IMR-90 (cell line): Measurements from ENCODE around the gene ZNF157. TPM values are rescaled to one million over a fixed set of nuclear protein-coding genes. Genes with fewer than 3 reads are reported as not detected.

ENCODE experiments used
- ATAC-seq: fragments of 200-7000 bp; cut with Tn5 transposase; 2 replicates; pipeline ENCODE4 v1.9.1; 2020; ENCODE audit warnings: low read depth, mild to moderate bottlenecking, moderate library complexity
- Bru-seq: library from RNA; stranded (reverse); fragments of 400-500 nt; gene quantifications from one replicate; lab custom pipeline; 2021; lab: Mats Ljungman, UMichigan
- BruChase-seq, 2 experiments: library from RNA; stranded (reverse); fragments of 400-500 nt; gene quantifications; one replicate each; lab custom pipeline; 2021; lab: Mats Ljungman, UMichigan
- BruUV-seq: library from RNA; stranded (reverse); fragments of 400-500 nt; replicated peaks from 2 replicates; lab custom pipeline; 2021; lab: Mats Ljungman, UMichigan
- CTCF ChIA-PET: fragments of 300-600 bp; formaldehyde crosslinking; extraction: SDS; loops from one replicate; lab custom pipeline; 2021; ENCODE audit warnings: antibody characterized with exemption; lab: Yijun Ruan, JAX
- POLR2A ChIA-PET: fragments of 300-600 bp; sonication (Branson Sonifier 250); formaldehyde crosslinking; loops from one replicate; lab custom pipeline; 2022; ENCODE audit warnings: antibody characterized with exemption; ENCODE audit not compliant: unreplicated experiment; lab: Charles Lee
- DNase-seq: peaks from one replicate; pipeline ENCODE4 v3.0.0; 2013
- H2AFZ ChIP-seq: replicated peaks from 2 replicates; pipeline ENCODE3; 2013; ENCODE audit warnings: low read length, mild to moderate bottlenecking; ENCODE audit not compliant: poor library complexity
- H2AK5ac ChIP-seq: 2 replicates; pipeline ENCODE4 v1.6.1; 2013; ENCODE audit warnings: low read depth, low read length, inconsistent platforms
- H2AK9ac ChIP-seq: replicated peaks from 2 replicates; pipeline ENCODE3; 2013; ENCODE audit warnings: mild to moderate bottlenecking, low read depth, low read length, moderate library complexity; ENCODE audit not compliant: poor library complexity
- H2BK120ac ChIP-seq: 2 replicates; pipeline ENCODE4 v1.6.1; 2013; ENCODE audit warnings: low read depth, low read length, inconsistent platforms
- H2BK15ac ChIP-seq: 3 replicates; pipeline ENCODE4 v1.6.1; 2013; ENCODE audit warnings: low read depth, low read length, inconsistent platforms
- H2BK20ac ChIP-seq: 2 replicates; pipeline ENCODE4 v1.6.1; 2013; ENCODE audit warnings: low read depth, mild to moderate bottlenecking, inconsistent platforms, low read length, moderate library complexity
- H2BK5ac ChIP-seq: 2 replicates; pipeline ENCODE4 v1.6.1; 2013; ENCODE audit warnings: mild to moderate bottlenecking, low read depth, low read length, inconsistent platforms; ENCODE audit not compliant: poor library complexity, severe bottlenecking
- H3K14ac ChIP-seq: replicated peaks from 2 replicates; pipeline ENCODE4 v1.6.1; 2013; ENCODE audit warnings: low read depth, low read length, inconsistent platforms
- H3K18ac ChIP-seq: 2 replicates; pipeline ENCODE4 v1.6.1; 2013; ENCODE audit warnings: low read depth, low read length, control low read depth
- H3K23ac ChIP-seq: 2 replicates; pipeline ENCODE4 v1.6.1; 2013; ENCODE audit warnings: low read depth, low read length, inconsistent platforms
- H3K27ac ChIP-seq: 2 replicates; pipeline ENCODE4 v1.5.1; 2013; ENCODE audit warnings: mild to moderate bottlenecking, control low read depth, low read length; ENCODE audit not compliant: insufficient read depth
- H3K27me3 ChIP-seq: 2 replicates; pipeline ENCODE4 v1.6.1; 2013; ENCODE audit warnings: low read length; ENCODE audit not compliant: control insufficient read depth, insufficient read depth
- H3K36me3 ChIP-seq: 2 replicates; pipeline ENCODE4 v1.6.1; 2013; ENCODE audit warnings: low read length, mixed read lengths; ENCODE audit not compliant: control insufficient read depth, insufficient read depth
- H3K4ac ChIP-seq: 2 replicates; pipeline ENCODE4 v1.6.1; 2013; ENCODE audit warnings: low read depth, low read length, inconsistent platforms
- H3K4me1 ChIP-seq: 2 replicates; pipeline ENCODE4 v1.6.1; 2013; ENCODE audit warnings: low read length, mixed read lengths; ENCODE audit not compliant: control insufficient read depth, insufficient read depth
- H3K4me2 ChIP-seq: 2 replicates; pipeline ENCODE4 v1.6.1; 2013; ENCODE audit warnings: low read depth, mild to moderate bottlenecking, control low read depth, low read length, moderate library complexity
- H3K4me3 ChIP-seq: 2 replicates; pipeline ENCODE4 v1.5.1; 2013; ENCODE audit warnings: low read depth, mild to moderate bottlenecking, control low read depth, low read length, moderate library complexity; ENCODE audit not compliant: insufficient read depth
- H3K56ac ChIP-seq: 2 replicates; pipeline ENCODE4 v1.6.1; 2013; ENCODE audit warnings: low read length, inconsistent platforms; ENCODE audit not compliant: insufficient read depth; ENCODE audit errors: extremely low read depth
- H3K79me1 ChIP-seq, 2 experiments: 2 replicates each; pipeline ENCODE4 v1.6.1; 2013; ENCODE audit warnings: low read length in 2 of 2, inconsistent platforms in 1 of 2, low read depth in 1 of 2
- H3K9ac ChIP-seq: 2 replicates; pipeline ENCODE4 v1.6.1; 2013; ENCODE audit warnings: low read depth, low read length, control low read depth
- H3K9me1 ChIP-seq: 2 replicates; pipeline ENCODE4 v1.6.1; 2013; ENCODE audit warnings: low read length, inconsistent platforms; ENCODE audit not compliant: insufficient read depth
- H3K9me3 ChIP-seq: 2 replicates; pipeline ENCODE4 v1.6.1; 2013; ENCODE audit warnings: low read length; ENCODE audit not compliant: control insufficient read depth, insufficient read depth
- H4K20me1 ChIP-seq: 2 replicates; pipeline ENCODE4 v1.6.1; 2013; ENCODE audit warnings: low read length, inconsistent platforms; ENCODE audit not compliant: insufficient read depth
- H4K5ac ChIP-seq: 2 replicates; pipeline ENCODE4 v1.6.1; 2013; ENCODE audit warnings: mild to moderate bottlenecking, low read depth, low read length, control low read depth
- H4K8ac ChIP-seq, 2 experiments: 2 replicates each; pipeline ENCODE4 v1.6.1; 2013; ENCODE audit warnings: low read depth in 2 of 2, low read length in 2 of 2, control low read depth in 1 of 2, inconsistent platforms in 1 of 2
- H4K91ac ChIP-seq: 2 replicates; pipeline ENCODE4 v1.6.1; 2013; ENCODE audit warnings: low read depth, low read length, inconsistent platforms; ENCODE audit not compliant: insufficient read depth
- BHLHE40 ChIP-seq: fragments of 150-350 bp; IDR thresholded peaks from 2 replicates; pipeline ENCODE4 v1.6.1; 2016; ENCODE audit warnings: mild to moderate bottlenecking, low read depth, low read length
- CHD1 ChIP-seq: IDR thresholded peaks from 2 replicates; pipeline ENCODE4 v1.6.1; 2012; ENCODE audit warnings: low read depth, low read length, improper control_type of control experiment
- MAFK ChIP-seq: IDR thresholded peaks from 2 replicates; pipeline ENCODE4 v1.6.1; 2012; ENCODE audit warnings: low read depth, low read length, improper control_type of control experiment
- POLR2A ChIP-seq: IDR thresholded peaks from 2 replicates; pipeline ENCODE4 v1.6.1; 2012; ENCODE audit warnings: mild to moderate bottlenecking, low read depth, low read length
- RCOR1 ChIP-seq: IDR thresholded peaks from 2 replicates; pipeline ENCODE4 v1.6.1; 2012; ENCODE audit warnings: mild to moderate bottlenecking, low read length, improper control_type of control experiment; ENCODE audit not compliant: insufficient replicate concordance
- RFX5 ChIP-seq: IDR thresholded peaks from 2 replicates; pipeline ENCODE4 v1.8.0; 2012; ENCODE audit warnings: low read depth, mild to moderate bottlenecking, low read length, moderate library complexity
- SMC3 ChIP-seq: fragments of 150-350 bp; IDR thresholded peaks from 2 replicates; pipeline ENCODE4 v1.6.1; 2016; ENCODE audit warnings: low read depth, mild to moderate bottlenecking, antibody characterized with exemption, low read length, moderate library complexity
- WGBS, 2 experiments: methylation state at CpG; one replicate each; pipeline versions ENCODE4 v1.1.5 to v1.1.7; 2013; ENCODE audit warnings: missing lambda C conversion rate in 2 of 2; ENCODE audit not compliant: insufficient read length in 1 of 2; ENCODE audit errors: extremely low coverage in 2 of 2; 5-methylcytosine and 5-hydroxymethylcytosine counted together
- dilution Hi-C: fragments of 300-500 bp; cut with HindIII; formaldehyde crosslinking; loops from one replicate; pipeline ENCODE4 v1.14.3; 2018; ENCODE audit warnings: low sequenced_read_pairs; ENCODE audit not compliant: unreplicated experiment
- in situ Hi-C: fragments of 300-500 bp; cut with MboI; formaldehyde crosslinking; loops from 3 replicates; pipeline ENCODE4 v1.14.3; 2019; ENCODE audit warnings: low sequenced_read_pairs, inconsistent platforms, mixed read lengths
- intact Hi-C: fragments of 100-400 bp; cut with micrococcal nuclease; formaldehyde crosslinking; loops from 2 replicates; pipeline ENCODE4 v1.10.0; 2022
- long read RNA-seq: library from polyadenylated mRNA; unstranded; transcript quantifications from one replicate; pipeline ENCODE4 v2.0.0, GENCODE V29; 2021; ENCODE audit not compliant: unreplicated experiment
- polyA plus RNA-seq, 3 experiments: library from polyadenylated mRNA; depleted of rRNA; stranded (reverse); fragments of >200 nt; gene quantifications; 2 replicates each; pipeline ENCODE4 v1.2.3, GENCODE V29; 2012; ENCODE audit warnings: low replicate concordance in 1 of 3
- total RNA-seq: library from RNA; depleted of rRNA; stranded (reverse); fragments of >200 nt; gene quantifications from 2 replicates; pipeline ENCODE4 v1.2.3, GENCODE V29; 2012; rRNA removed

Gene ZNF157
- total RNA-seq (under 0.01 TPM in 1 of 2 replicates, not detected in the other), polyA plus RNA-seq (2012; rRNA removed) (not detected in 2 replicates), Bru-seq, nascent RNA (percentile 20 among the genes with signal in this experiment), BruChase-seq, experiment 1, labeled RNA remaining after a 6-hour chase (percentile 29 among the genes with signal in this experiment), BruChase-seq, experiment 2, labeled RNA remaining after a 2-hour chase (percentile 18 among the genes with signal in this experiment)
- not detected in 2 replicates for polyA plus RNA-seq (2012; cell fraction: cytosol; rRNA removed)
- not detected in 2 replicates for polyA plus RNA-seq (2012; cell fraction: nucleus; rRNA removed; ENCODE audit: low replicate concordance)
- long read RNA-seq, result 0 reads

DNA sequence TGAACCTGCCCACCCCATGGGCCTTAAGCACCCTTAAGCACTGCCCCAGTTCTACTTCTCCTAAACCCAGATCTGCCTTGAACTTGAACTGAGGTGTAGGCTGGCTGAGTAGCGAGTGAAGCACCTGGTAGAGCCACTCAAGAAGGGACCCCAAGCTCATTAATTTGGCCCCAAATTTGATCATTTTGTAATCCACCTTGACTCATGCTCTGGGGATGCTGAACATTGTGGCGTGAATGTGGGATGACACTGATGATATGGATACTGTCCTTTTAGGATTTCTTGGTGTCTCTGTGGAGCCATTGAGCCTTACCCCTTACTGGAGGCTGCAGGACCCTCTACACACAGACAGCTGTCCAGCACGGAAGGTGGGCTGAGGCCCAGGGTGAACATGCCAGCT lies at the start of gene ZNF157:
Gene ZNF157, plus strand, starts transcription at position 301 of the 400 bp plus-strand sequence. Its CDS starts 91 bp downstream, at position 392.
- intact Hi-C loops, result no loop called here
- H3K27me3 ChIP-seq, result no peaks in the 10 kb centered on the region; the same call in 1 of the 2 replicates
- H4K20me1 ChIP-seq, result no peaks in the 10 kb centered on the region
- ChIA-PET POLR2A (no interaction called here), CTCF (no interaction called here)
- no peak within 1 kb of the TSS for H3K56ac ChIP-seq
- H3K36me3 ChIP-seq, result no peaks in the 10 kb centered on the region
- peaks cover 6% of the 10 kb centered on the region; the same call in 1 of the 2 replicates for H3K9me1 ChIP-seq
- WGBS, 2 experiments, result no CpG with 5 or more reads among the region's 3 CpGs
- DNase-seq, result no peak
- TF ChIP-seq SMC3 (no peak), RFX5 (no peak), POLR2A (no peak), MAFK (no peak), CHD1 (no peak), RCOR1 (no peak), BHLHE40 (no peak)
- no peak within 1 kb of the TSS for H2BK20ac ChIP-seq
- H3K4ac ChIP-seq, result no peak within 1 kb of the TSS
- no peak for ATAC-seq
- H3K14ac ChIP-seq, result no peak within 1 kb of the TSS
- no peak within 1 kb of the TSS for H3K18ac ChIP-seq
- in situ Hi-C loops, result no loop called here
- dilution Hi-C loops, result no loop called here
- no peak within 1 kb of the TSS for H4K5ac ChIP-seq
- no peak within 1 kb of the TSS for H2BK5ac ChIP-seq
- no peaks in the 10 kb centered on the region for H3K4me1 ChIP-seq
- H3K4me3 ChIP-seq, result no peak within 1 kb of the TSS
- H2BK120ac ChIP-seq, result no peak within 1 kb of the TSS
- BruUV-seq, result no TSS peak
- no peak within 1 kb of the TSS for H4K8ac ChIP-seq
- H2BK15ac ChIP-seq, result no peak within 1 kb of the TSS
- H3K23ac ChIP-seq, result no peak within 1 kb of the TSS
- H3K79me1 ChIP-seq, result no peaks in the 10 kb centered on the region
- H3K9me3 ChIP-seq, result no peaks in the 10 kb centered on the region
- no peak within 1 kb of the TSS for H2AK5ac ChIP-seq
- no peak within 1 kb of the TSS for H2AFZ ChIP-seq
- H2AK9ac ChIP-seq, result peak within 1 kb of the TSS; percentile 42
- no peak within 1 kb of the TSS for H3K27ac ChIP-seq
- H4K91ac ChIP-seq, result no peak within 1 kb of the TSS
- H3K9ac ChIP-seq, result no peak within 1 kb of the TSS
- no peak within 1 kb of the TSS for H3K4me2 ChIP-seq
